ENCODE results near the gene GID4. TPM values are rescaled to one million over a fixed set of nuclear protein-coding genes. Genes with fewer than 3 reads are reported as not detected.
A peak's percentile ranks its signal among the peaks of the same experiment; 100 is the strongest.
"Not testable (repeated sequence)": the region's sequence is repeated elsewhere in the genome, so short reads cannot be mapped to it uniquely, and the experiment has no call there.

Gene GID4
- total RNA-seq, result 1 to 10 TPM; 6.7 to 7.7 TPM

GRCh38 chr17:18038861-18039534, at the start of gene GID4, which contains the start of gene ATPAF2:
TSS of gene GID4 (plus strand) at chr17:18039408. CDS start at chr17:18039465, 57 bp downstream.
TSS of gene ATPAF2 (minus strand) at chr17:18039168. CDS start at chr17:18039013, 155 bp downstream.
- Mint-ChIP-seq H3K9me3 (ENCODE audit: low read depth) (no peaks in the 10 kb centered on the region), H3K27me3 (no peaks in the 10 kb centered on the region), H3K4me1 (peaks cover 49% of the 10 kb centered on the region), H3K27ac (peak within 1 kb of the TSS; percentile 92), H3K4me3 (peak within 1 kb of the TSS; percentile 91), H3K36me3 (ENCODE audit: low read depth) (peaks cover 9% of the 10 kb centered on the region)
- intact Hi-C loops (cut with DNase I, micrococcal nuclease), result loop anchor here (1.0 to 2.0 kb wide), 18 partner anchors 48 to 802 kb away; partner anchors contain the start of genes ALKBH5 (in 2 of the 2), DRC3 (in 2 of the 2), PEMT (in 2 of the 2) and TOM1L2 (in 2 of the 2)
- ChIA-PET POLR2A (no interaction called here), CTCF (interaction anchor here (0.7 to 1.1 kb wide), 2 partner anchors 151 to 674 kb away, joined by 3 read pairs; no protein-coding TSS in a partner anchor)
- DNase-seq, result peak; percentile 100
- ATAC-seq, result peak; percentile 91

- Mint-ChIP-seq H3K4me1 (no peaks in the 10 kb centered on the region), H3K27me3 (no peaks in the 10 kb centered on the region), H3K27ac (no peak overlapping the region), H3K9me3 (ENCODE audit: low read depth) (no peaks in the 10 kb centered on the region), H3K36me3 (ENCODE audit: low read depth) (no peaks in the 10 kb centered on the region), H3K4me3 (no peak overlapping the region)
- CTCF ChIA-PET, result interaction anchor here (1.0 to 1.8 kb wide), 2 partner anchors 33 to 44 kb away, joined by 3 to 5 read pairs; no protein-coding TSS in a partner anchor
- POLR2A ChIA-PET, result no interaction called here
- intact Hi-C loops (cut with DNase I, micrococcal nuclease), result no loop called here
- DNase-seq (no peak), ATAC-seq (no peak)
Observed at GRCh38 chr17:17989618-17990017, 49.6 kb upstream of the GID4 start.

- intact Hi-C loops (cut with DNase I, micrococcal nuclease), result no loop called here
- no peaks in the 10 kb centered on the region for H3K9me3 Mint-ChIP-seq (ENCODE audit: low read depth)
- no peaks in the 10 kb centered on the region for H3K27me3 Mint-ChIP-seq
- POLR2A ChIA-PET, result no interaction called here
- no peak overlapping the region for H3K27ac Mint-ChIP-seq
- no peaks in the 10 kb centered on the region for H3K4me1 Mint-ChIP-seq
- H3K36me3 Mint-ChIP-seq (ENCODE audit: low read depth), result no peaks in the 10 kb centered on the region
- H3K4me3 Mint-ChIP-seq, result no peak overlapping the region
- CTCF ChIA-PET, result interaction anchor here (1.0 kb wide), 1 partner anchor 32 kb away, joined by 3 read pairs; no protein-coding TSS in a partner anchor
- ATAC-seq (no peak), DNase-seq (no peak)
Observed at GRCh38 chr17:17990282-17990681, 48.9 kb upstream of the GID4 start.

GRCh38 chr17:17993366-17993765, 45.8 kb upstream of the GID4 start:
- intact Hi-C loops (cut with DNase I, micrococcal nuclease), result no loop called here
- H3K9me3 Mint-ChIP-seq (ENCODE audit: low read depth), result no peaks in the 10 kb centered on the region
- H3K36me3 Mint-ChIP-seq (ENCODE audit: low read depth), result no peaks in the 10 kb centered on the region
- no peak overlapping the region for H3K4me3 Mint-ChIP-seq
- no peaks in the 10 kb centered on the region for H3K4me1 Mint-ChIP-seq
- no peak overlapping the region for H3K27ac Mint-ChIP-seq
- DNase-seq (no peak), ATAC-seq (no peak)
- ChIA-PET POLR2A (no interaction called here), CTCF (interaction anchor here (0.7 to 1.4 kb wide), 4 partner anchors 35 to 74 kb away, joined by 3 to 5 read pairs (median 3); no protein-coding TSS in a partner anchor)
- H3K27me3 Mint-ChIP-seq, result no peaks in the 10 kb centered on the region

GRCh38 chr17:17993852-17994251, 45.4 kb upstream of the GID4 start:
- Mint-ChIP-seq H3K27me3 (no peaks in the 10 kb centered on the region), H3K9me3 (ENCODE audit: low read depth) (no peaks in the 10 kb centered on the region), H3K36me3 (ENCODE audit: low read depth) (no peaks in the 10 kb centered on the region), H3K27ac (no peak overlapping the region), H3K4me3 (no peak overlapping the region), H3K4me1 (no peaks in the 10 kb centered on the region)
- ChIA-PET CTCF (interaction anchor here (0.5 to 1.2 kb wide), 3 partner anchors 42 to 504 kb away, joined by 3 read pairs; no protein-coding TSS in a partner anchor), POLR2A (no interaction called here)
- intact Hi-C loops (cut with DNase I, micrococcal nuclease), result loop anchor here in 1 of 2 experiments (2.0 kb wide), 1 partner anchor 39 kb away; no protein-coding TSS in a partner anchor
- no peak for ATAC-seq
- no peak for DNase-seq

GRCh38 chr17:17994271-17995069, 44.7 kb upstream of the GID4 start:
- CTCF ChIA-PET, result interaction anchor here (0.5 to 1.2 kb wide), 5 partner anchors 28 to 504 kb away, joined by 3 read pairs; no protein-coding TSS in a partner anchor
- H3K36me3 Mint-ChIP-seq (ENCODE audit: low read depth), result no peaks in the 10 kb centered on the region
- peak; percentile 40 for DNase-seq
- POLR2A ChIA-PET, result no interaction called here
- no peaks in the 10 kb centered on the region for H3K4me1 Mint-ChIP-seq
- no peak overlapping the region for H3K27ac Mint-ChIP-seq
- no peaks in the 10 kb centered on the region for H3K27me3 Mint-ChIP-seq
- peak; percentile 24 for ATAC-seq
- no peaks in the 10 kb centered on the region for H3K9me3 Mint-ChIP-seq (ENCODE audit: low read depth)
- intact Hi-C loops (cut with DNase I, micrococcal nuclease), result loop anchor here in 1 of 2 experiments (2.0 kb wide), 1 partner anchor 38 kb away; no protein-coding TSS in a partner anchor
- H3K4me3 Mint-ChIP-seq, result no peak overlapping the region

- H3K4me1 Mint-ChIP-seq; POLR2A ChIA-PET; H3K27ac Mint-ChIP-seq; ATAC-seq; DNase-seq; H3K9me3 Mint-ChIP-seq (ENCODE audit: low read depth); H3K27me3 Mint-ChIP-seq; H3K36me3 Mint-ChIP-seq (ENCODE audit: low read depth); H3K4me3 Mint-ChIP-seq: not testable (repeated sequence)
- CTCF ChIA-PET, result interaction anchor here (0.8 to 0.9 kb wide), 2 partner anchors 33 to 40 kb away, joined by 3 to 4 read pairs; no protein-coding TSS in a partner anchor
- intact Hi-C loops (cut with DNase I, micrococcal nuclease), result loop anchor here in 1 of 2 experiments (2.0 kb wide), 1 partner anchor 37 kb away; no protein-coding TSS in a partner anchor
Observed at GRCh38 chr17:17995887-17996286, 43.3 kb upstream of the GID4 start.

GRCh38 chr17:17998934-17999333, 40.3 kb upstream of the GID4 start:
- ChIA-PET CTCF (interaction anchor here (1.6 kb wide), 1 partner anchor 35 kb away, joined by 3 read pairs; no protein-coding TSS in a partner anchor), POLR2A (no interaction called here)
- Mint-ChIP-seq H3K9me3 (ENCODE audit: low read depth) (no peaks in the 10 kb centered on the region), H3K36me3 (ENCODE audit: low read depth) (no peaks in the 10 kb centered on the region), H3K27ac (no peak overlapping the region), H3K4me3 (no peak overlapping the region), H3K4me1 (no peaks in the 10 kb centered on the region), H3K27me3 (no peaks in the 10 kb centered on the region)
- ATAC-seq, result no peak
- intact Hi-C loops (cut with DNase I, micrococcal nuclease), result no loop called here
- no peak for DNase-seq

- H3K27me3 Mint-ChIP-seq, result no peaks in the 10 kb centered on the region
- H3K4me3 Mint-ChIP-seq, result no peak overlapping the region
- DNase-seq (no peak), ATAC-seq (no peak)
- no peaks in the 10 kb centered on the region for H3K9me3 Mint-ChIP-seq (ENCODE audit: low read depth)
- H3K36me3 Mint-ChIP-seq (ENCODE audit: low read depth), result no peaks in the 10 kb centered on the region
- intact Hi-C loops (cut with DNase I, micrococcal nuclease), result no loop called here
- no peak overlapping the region for H3K27ac Mint-ChIP-seq
- ChIA-PET POLR2A (no interaction called here), CTCF (no interaction called here)
- H3K4me1 Mint-ChIP-seq, result no peaks in the 10 kb centered on the region
Observed at GRCh38 chr17:17999364-18000029, 39.7 kb upstream of the GID4 start.

- no peaks in the 10 kb centered on the region for H3K36me3 Mint-ChIP-seq (ENCODE audit: low read depth)
- DNase-seq, result no peak
- ATAC-seq, result no peak
- H3K4me3 Mint-ChIP-seq, result no peak overlapping the region
- no peaks in the 10 kb centered on the region for H3K4me1 Mint-ChIP-seq
- intact Hi-C loops (cut with DNase I, micrococcal nuclease), result no loop called here
- no peak overlapping the region for H3K27ac Mint-ChIP-seq
- ChIA-PET POLR2A (no interaction called here), CTCF (no interaction called here)
- no peaks in the 10 kb centered on the region for H3K9me3 Mint-ChIP-seq (ENCODE audit: low read depth)
- H3K27me3 Mint-ChIP-seq, result no peaks in the 10 kb centered on the region
Observed at GRCh38 chr17:18000030-18000408, 39.2 kb upstream of the GID4 start.

GRCh38 chr17:18002171-18002570, 37.0 kb upstream of the GID4 start:
- Mint-ChIP-seq H3K9me3 (ENCODE audit: low read depth) (no peaks in the 10 kb centered on the region), H3K36me3 (ENCODE audit: low read depth) (peaks cover 2% of the 10 kb centered on the region), H3K4me1 (no peaks in the 10 kb centered on the region), H3K27me3 (no peaks in the 10 kb centered on the region), H3K27ac (no peak overlapping the region), H3K4me3 (no peak overlapping the region)
- CTCF ChIA-PET, result interaction anchor here (0.6 to 1.0 kb wide), 3 partner anchors 31 to 322 kb away, joined by 3 to 4 read pairs (median 4); no protein-coding TSS in a partner anchor
- POLR2A ChIA-PET, result no interaction called here
- ATAC-seq, result no peak
- DNase-seq, result no peak
- intact Hi-C loops (cut with DNase I, micrococcal nuclease), result no loop called here

All from activated CD4-positive, alpha-beta T cell treated with anti-CD3 and anti-CD28 coated beads for 36 hours (primary cell).